ENCODE measurements around the gene DLGAP1.

DNA sequence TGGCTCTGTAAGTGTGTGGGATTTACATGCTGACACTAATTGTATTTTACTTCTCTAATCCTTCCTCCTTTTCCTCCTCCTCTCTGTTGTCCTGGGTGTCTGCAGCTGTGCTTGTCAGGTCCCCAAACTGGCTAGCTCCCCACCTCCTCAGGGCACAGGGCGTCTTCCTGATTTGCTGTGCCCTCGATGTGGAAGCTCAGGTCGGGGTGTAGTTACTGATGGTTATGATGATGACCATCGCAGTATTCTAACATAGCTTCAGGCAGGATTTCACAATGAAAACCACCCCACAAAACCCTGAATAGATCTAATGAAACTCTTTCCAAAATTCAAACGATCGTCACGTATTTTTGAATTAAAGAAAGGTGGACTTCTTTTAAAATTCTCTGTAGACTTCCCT is 576.7 kb downstream of the DLGAP1 start:
- TF ChIP-seq, protein P1, sequence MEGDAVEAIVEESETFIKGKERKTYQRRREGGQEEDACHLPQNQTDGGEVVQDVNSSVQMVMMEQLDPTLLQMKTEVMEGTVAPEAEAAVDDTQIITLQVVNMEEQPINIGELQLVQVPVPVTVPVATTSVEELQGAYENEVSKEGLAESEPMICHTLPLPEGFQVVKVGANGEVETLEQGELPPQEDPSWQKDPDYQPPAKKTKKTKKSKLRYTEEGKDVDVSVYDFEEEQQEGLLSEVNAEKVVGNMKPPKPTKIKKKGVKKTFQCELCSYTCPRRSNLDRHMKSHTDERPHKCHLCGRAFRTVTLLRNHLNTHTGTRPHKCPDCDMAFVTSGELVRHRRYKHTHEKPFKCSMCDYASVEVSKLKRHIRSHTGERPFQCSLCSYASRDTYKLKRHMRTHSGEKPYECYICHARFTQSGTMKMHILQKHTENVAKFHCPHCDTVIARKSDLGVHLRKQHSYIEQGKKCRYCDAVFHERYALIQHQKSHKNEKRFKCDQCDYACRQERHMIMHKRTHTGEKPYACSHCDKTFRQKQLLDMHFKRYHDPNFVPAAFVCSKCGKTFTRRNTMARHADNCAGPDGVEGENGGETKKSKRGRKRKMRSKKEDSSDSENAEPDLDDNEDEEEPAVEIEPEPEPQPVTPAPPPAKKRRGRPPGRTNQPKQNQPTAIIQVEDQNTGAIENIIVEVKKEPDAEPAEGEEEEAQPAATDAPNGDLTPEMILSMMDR (IDR thresholded peaks at IDR 0.05 in 8 of 11, conservative IDR thresholded peaks at IDR 0.05 in 3 of 11) = no peak
- TF ChIP-seq POLR2A (IDR thresholded peaks at IDR 0.05) = no peak

All from spleen (tissue), 7 donors.